HG03354 (cell line): ENCODE results near the gene OR2AJ1.

Experiments
- ATAC-seq: cut with Tn5 transposase; IDR thresholded peaks from one replicate; pipeline ENCODE4 v1.9.1; 2021; ENCODE audit warnings: mild to moderate bottlenecking; ENCODE audit not compliant: unreplicated experiment, poor library complexity, severe bottlenecking

The OR2AJ1 gene

DNA sequence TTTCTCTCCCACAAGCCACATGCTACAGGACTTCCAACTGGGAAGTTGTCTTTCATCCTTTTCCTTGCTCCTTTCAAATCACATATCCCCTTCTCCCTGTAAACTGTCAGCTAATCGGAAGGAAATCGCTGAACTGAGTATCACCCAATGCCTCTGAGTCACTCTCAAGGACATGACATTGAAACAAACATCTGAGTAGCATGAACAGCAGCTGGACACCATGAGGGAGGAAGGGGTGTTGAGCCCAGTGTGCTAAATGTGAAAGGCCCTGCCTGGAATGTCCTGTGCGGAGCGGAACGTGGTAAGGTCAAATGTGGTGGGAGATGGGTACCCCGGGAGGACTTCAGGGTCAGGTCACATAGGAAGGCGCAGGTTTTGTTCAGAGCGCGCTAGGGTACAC is at the start of gene OR2AJ1:
Gene OR2AJ1, plus strand, starts transcription at position 22 of the 400 bp plus-strand sequence. CDS start 8,880 bp downstream, outside the sequence.
- no peak for ATAC-seq

DNA sequence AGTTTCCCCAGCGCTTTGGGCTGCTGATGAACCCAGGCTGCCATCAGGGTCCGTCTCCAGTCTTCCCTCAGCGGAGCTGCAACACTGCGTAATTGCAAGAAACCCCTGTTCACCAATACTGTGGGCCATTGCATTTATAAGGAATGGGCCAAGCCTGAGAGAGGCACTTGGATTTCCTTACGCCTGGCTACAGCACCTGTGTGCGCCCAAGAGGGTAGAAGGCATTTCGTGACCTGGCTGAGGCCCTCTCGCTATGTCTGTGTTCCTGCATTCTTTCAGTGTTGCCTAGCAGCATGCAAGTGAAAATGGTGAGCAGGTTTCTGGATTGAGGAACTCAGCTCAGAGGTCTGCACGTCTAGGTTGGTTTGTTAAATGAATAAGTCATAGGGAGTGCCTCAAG is 41.3 kb upstream of the OR2AJ1 start:
- ATAC-seq: no peak

DNA sequence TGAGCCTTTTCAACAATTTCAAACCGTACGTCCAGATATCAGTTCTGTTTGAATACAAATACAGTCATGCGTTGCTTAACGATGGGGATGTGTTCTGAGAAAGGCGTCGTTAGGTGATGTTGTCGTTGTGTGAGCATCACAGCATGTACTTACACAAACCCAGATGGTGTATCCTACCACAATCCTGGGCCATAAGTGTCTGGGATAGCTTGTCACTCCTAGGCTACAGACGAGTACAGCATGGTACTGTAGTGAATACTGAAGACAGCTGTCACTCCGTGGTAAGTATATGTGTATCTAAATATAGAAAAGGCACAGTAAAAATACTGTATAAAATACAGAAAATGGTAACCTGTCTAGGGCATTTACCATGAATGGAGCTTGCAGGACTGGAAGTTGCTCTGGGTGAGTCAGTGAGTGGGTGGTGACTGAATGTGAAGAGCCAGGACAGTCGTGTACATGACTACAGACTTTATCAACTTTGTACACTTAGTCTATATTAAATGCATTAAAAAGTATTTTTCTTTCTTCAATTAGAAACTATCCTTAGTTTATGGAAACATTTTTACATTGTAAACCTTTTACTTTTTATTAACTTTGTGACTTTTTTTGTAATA is 39.8 kb upstream of the OR2AJ1 start:
- no peak for ATAC-seq

DNA sequence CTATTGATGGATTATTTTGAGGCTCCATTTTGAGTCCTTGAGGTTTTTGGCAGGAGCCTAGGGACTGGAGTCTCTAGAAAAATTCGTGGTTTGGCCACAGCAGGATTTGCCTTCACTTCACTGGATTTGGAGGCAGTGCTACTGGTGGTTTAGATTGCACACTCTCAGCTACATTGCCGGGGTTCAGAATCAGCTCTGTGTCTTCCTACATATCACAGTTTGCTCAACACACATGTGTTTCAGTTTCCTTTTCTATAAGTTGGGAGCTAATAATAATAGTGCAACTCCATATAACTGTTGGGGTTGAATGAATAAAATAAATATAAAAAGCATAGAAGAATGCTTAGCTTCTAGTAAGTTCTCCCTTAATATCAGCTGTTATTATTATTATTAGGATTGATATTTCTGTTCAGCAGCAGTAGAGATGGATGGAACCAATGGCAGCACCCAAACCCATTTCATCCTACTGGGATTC is 29.5 kb upstream of the OR2AJ1 start, which contains the start of gene OR2W3:
Gene OR2W3, plus strand, starts transcription at position 425 of the 475 bp plus-strand sequence. Its CDS starts 0 bp downstream, at position 425.
- ATAC-seq: no peak

GRCh38 chr1:247895976-247896375 is 28.7 kb upstream of the OR2AJ1 start:
- no peak for ATAC-seq

- ATAC-seq: no peak
These were observed 20.6 kb upstream of the OR2AJ1 start for GRCh38 chr1:247904122-247904521.

GRCh38 chr1:247905181-247905580 is 19.5 kb upstream of the OR2AJ1 start:
- ATAC-seq: no peak

DNA sequence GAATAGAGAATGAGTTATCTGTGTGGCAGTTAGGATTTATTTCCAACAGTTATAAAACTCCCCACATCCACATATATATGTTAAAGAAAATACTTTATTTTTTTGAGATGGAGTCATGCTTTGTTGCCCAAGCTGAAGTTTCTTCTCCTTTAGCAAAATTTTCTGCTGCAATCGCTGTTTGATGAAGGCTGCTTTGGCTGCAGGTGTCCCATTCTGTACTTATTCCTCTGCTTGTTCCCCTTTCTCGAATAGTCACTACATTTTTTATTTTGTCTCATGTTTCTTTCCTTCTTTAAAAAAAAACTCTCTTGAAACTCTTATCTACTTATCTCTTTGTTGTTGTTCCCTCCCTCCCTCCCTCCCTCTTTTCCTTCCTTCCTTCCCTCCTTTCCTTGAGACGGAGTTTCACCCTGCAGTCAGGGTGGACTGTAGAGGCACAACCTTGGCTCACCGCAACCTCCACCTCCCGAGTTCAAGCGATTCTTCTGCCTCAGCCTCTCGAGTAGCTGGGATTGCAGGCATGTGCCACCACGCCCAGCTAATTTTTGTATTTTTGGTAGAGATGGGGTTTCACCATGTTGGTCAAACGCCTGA is 18.7 kb upstream of the OR2AJ1 start:
- peak; percentile 27 for ATAC-seq

- peak; percentile 45 for ATAC-seq
These were observed 18.1 kb upstream of the OR2AJ1 start for GRCh38 chr1:247906504-247907047.

DNA sequence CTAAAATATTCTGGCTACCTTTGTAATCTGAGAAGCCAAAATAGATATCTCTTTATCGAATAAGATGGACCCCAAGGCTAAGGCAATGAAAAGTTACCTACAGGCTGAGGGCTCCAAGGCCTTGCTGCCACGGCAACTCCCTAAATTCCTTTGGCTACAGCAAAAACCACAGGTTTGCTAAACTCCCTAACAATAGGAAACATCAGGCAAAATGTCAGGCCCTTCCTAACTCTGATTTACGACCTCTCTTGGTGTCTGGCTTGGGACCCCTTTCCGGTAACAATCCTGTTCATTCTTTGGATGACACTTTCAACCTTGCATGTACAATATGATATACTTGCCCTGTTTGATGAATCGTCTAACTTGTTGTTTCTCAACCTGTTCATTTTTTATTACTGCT is 15.9 kb upstream of the OR2AJ1 start:
- no peak for ATAC-seq

DNA sequence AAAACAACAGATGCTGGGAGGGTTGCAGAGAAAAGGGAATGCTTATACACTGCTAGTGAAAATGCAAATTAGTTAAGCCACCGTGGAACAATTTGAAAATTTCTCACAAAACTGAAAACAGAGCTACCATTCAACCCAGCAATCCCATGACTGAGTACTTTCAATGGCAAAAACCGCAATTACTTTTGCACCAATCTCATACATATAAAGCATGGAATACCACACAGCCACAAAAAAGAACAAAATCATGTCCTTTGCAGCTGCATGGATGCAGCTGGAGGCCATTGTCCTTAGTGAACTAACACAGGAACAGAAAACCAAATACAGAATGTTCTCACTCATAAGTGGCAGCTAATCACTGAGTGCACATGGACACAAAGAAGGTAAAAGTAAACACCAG is 10.9 kb upstream of the OR2AJ1 start:
- no peak for ATAC-seq

DNA sequence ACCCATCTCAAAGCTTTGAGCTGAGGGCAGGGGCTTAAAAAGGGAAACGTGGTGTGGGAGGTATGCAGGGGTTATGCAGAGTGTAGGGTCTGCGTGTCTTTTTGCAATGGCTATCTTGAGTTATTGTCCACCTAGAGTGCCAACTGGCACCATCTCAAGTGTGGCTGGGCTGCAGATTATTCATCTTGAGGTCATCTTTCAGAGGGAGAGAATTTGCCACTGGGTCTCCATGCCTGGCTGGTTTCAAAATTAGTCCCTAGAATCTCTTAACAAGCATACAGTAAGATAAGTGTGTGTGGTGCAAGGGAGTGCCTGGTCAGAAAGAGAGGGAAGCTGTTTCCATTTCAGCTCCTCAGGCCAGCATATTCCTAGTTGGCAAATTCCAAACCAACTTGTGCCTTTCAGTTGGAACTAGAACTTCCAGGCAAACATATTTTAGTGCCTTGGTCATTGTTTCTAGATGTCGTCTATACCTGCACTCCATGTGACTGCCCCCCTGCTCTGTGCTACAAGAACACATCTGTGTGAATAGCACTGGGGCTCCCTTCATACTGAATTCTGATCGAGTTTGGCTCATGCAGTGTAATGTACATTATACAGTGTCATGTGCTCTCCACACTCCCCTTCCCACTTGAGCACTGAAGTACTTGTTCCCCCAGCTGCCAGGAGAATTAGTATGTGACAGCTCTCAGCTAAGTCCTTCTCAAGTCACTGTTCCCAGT is 9.6 kb upstream of the OR2AJ1 start:
- no peak for ATAC-seq

DNA sequence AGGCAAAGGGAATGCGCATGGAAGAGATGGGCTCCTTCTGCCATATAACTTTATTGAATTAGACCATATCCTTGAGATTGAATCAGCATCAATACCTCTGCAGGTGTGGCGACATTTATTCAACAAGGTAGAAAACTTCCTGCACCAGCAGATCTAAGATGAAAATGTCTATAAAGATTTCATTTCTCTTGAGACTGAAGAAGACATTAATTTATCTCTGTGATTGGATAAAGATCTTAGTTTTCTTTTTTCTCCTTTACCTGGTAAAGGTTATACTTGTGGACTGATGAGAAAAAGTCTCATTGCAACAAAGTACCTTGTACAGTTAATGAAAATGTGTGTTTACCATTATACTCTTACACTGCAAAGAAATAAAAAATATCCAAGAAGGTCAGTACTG is 4.7 kb upstream of the OR2AJ1 start, which contains the start of gene OR2T8:
Gene OR2T8, plus strand, starts transcription at position 301 of the 400 bp plus-strand sequence. CDS start 766 bp downstream, outside the sequence.
- no peak for ATAC-seq

- ATAC-seq: no peak
These were observed 748 bp upstream of the OR2AJ1 start for GRCh38 chr1:247923941-247924340.

DNA sequence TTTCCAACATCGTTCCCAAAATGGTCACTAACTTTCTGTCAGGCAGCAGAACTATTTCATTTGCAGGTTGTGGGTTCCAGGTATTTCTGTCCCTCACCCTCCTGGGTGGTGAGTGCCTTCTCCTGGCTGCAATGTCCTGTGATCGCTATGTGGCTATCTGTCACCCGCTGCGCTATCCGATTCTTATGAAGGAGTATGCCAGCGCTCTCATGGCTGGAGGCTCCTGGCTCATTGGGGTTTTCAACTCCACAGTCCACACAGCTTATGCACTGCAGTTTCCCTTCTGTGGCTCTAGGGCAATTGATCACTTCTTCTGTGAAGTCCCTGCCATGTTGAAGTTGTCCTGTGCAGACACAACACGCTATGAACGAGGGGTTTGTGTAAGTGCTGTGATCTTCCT is 9.3 kb downstream of the OR2AJ1 start:
- no peak for ATAC-seq

DNA sequence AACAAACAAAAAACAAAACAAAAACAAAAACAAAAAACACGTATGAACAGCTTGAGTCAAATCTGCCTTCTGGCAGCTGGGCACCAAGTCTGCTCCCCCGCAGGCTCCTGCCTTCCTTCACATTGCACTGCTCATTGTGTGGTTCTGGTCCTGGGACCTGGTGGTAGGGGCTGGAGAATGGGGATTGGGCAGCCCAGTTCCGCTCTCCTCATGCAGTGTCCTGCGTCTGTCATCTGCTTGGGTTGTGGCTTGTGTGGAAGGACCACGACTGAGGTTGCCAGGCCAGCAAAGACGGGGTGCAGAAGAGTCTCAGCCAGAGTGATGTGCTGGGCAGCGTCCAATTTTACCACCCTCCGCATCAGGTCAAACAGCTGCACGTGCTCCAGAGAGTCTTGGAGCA is 11.1 kb downstream of the OR2AJ1 start:
- ATAC-seq: no peak

DNA sequence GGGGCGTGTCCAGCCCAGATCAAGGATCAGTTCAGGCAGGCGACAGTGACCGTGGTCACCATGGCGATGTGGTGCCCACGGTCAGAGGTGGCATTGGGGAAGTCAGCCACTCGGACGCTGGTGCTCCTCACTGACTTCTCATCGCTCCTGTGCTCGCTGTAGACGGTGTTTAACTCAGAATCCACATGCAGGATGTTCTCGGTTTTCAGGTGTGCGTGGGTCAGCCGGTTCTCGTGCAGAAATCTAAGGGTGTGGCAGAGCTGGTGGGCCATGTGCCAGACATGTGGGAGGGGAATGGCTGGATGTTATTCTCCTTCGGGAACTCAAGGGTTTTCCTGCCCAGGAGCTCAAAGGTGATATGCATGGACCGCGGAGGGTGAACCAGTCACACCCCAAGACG is 11.7 kb downstream of the OR2AJ1 start:
- no peak for ATAC-seq

GRCh38 chr1:247936965-247937734 is 12.5 kb downstream of the OR2AJ1 start:
- ATAC-seq: peak; percentile 100

DNA sequence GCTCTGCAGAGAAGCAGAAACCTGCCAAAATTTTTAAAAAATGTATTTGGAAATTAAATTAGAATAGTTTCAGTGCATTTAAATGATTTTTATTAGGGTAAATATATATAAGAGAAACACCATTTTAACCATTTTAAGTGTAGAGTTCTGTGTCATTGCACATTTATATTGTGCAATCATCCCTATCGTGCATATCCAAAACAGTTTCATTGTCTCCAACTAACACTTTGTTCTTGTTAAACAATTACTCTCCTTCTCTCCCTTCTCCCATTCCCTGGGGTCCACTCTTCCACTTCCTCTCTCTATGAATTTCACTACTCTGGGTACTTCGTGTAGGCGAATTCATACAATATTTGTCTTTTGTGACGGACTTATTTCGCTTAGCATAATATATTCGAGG is 17.9 kb downstream of the OR2AJ1 start:
- no peak for ATAC-seq

GRCh38 chr1:247948558-247948957 is 23.9 kb downstream of the OR2AJ1 start, which contains the start of gene OR2L8:
Gene OR2L8, plus strand, starts transcription at chr1:247948858. Its CDS starts 0 bp downstream, at chr1:247948858.
- ATAC-seq: no peak
